Lung (tissue), 12 donors: ENCODE results near the gene TMEM178B. TPM values are rescaled to one million over a fixed set of nuclear protein-coding genes. Genes with fewer than 3 reads are reported as not detected.

ENCODE experiments used
- ATAC-seq: fragments of 200-7000 bp; cut with Tn5 transposase; one replicate; pipeline ENCODE4 v1.9.1; 2020; ENCODE audit warnings: moderate number of reproducible peaks; ENCODE audit not compliant: insufficient read depth, low FRiP score
- DNase-seq, 3 donors: peaks; one replicate each; pipeline ENCODE4 v3.0.0-alpha.2; 2013 to 2017
- H3K27ac ChIP-seq, 2 donors: one replicate each; pipeline ENCODE4 v1.5.1; 2013; ENCODE audit warnings: mild to moderate bottlenecking in 2 of 2, moderate library complexity in 2 of 2, control low read depth in 1 of 2, inconsistent platforms in 1 of 2, low read depth in 1 of 2, low read length in 1 of 2
- H3K27me3 ChIP-seq, 3 donors: one replicate each; pipeline ENCODE4 v1.5.1; 2013; ENCODE audit warnings: low read length in 2 of 3; ENCODE audit not compliant: control insufficient read depth in 3 of 3, insufficient read depth in 3 of 3
- H3K36me3 ChIP-seq, 4 donors: one replicate each; pipeline ENCODE4 v1.5.1; 2013; ENCODE audit warnings: low read length in 4 of 4, mild to moderate bottlenecking in 1 of 4, moderate library complexity in 1 of 4; ENCODE audit not compliant: control insufficient read depth in 4 of 4, insufficient read depth in 4 of 4
- H3K4me1 ChIP-seq, 5 donors: one replicate each; pipeline ENCODE4 v1.5.1; 2013; ENCODE audit warnings: low read length in 5 of 5, mild to moderate bottlenecking in 2 of 5, moderate library complexity in 1 of 5; ENCODE audit not compliant: control insufficient read depth in 5 of 5, insufficient read depth in 5 of 5
- H3K4me3 ChIP-seq: one replicate; pipeline ENCODE4 v1.5.1; 2013; ENCODE audit warnings: mild to moderate bottlenecking, control low read depth, moderate library complexity
- H3K9ac ChIP-seq, 2 donors: one replicate each; pipeline ENCODE4 v1.5.1; 2013; ENCODE audit warnings: low read length in 2 of 2, control low read depth in 1 of 2; ENCODE audit not compliant: insufficient read depth in 1 of 2
- H3K9me3 ChIP-seq, 4 donors: one replicate each; pipeline ENCODE4 v1.5.1; 2013; ENCODE audit warnings: low read length in 3 of 4, mild to moderate bottlenecking in 1 of 4, moderate library complexity in 1 of 4; ENCODE audit not compliant: control insufficient read depth in 4 of 4, insufficient read depth in 3 of 4
- WGBS, 2 donors: extraction: QIAGEN DNeasy Blood & Tissue Kit; methylation state at CpG; one replicate each; pipeline ENCODE4 v1.1.7; 2013; 5-methylcytosine and 5-hydroxymethylcytosine counted together
- polyA plus RNA-seq, 2 donors: library from polyadenylated mRNA; stranded (reverse); fragments of 200-250 nt; gene quantifications; one replicate each; pipeline ENCODE4 v1.2.1, GENCODE V29; 2013
- total RNA-seq, 2 donors: library from RNA; depleted of rRNA in 1 of 2; stranded (reverse); fragments of >200 nt in 1 of 2; gene quantifications; one replicate each; pipeline ENCODE4 v1.2.1, GENCODE V29; 2014 to 2021
- TF ChIP-seq, protein P1 (sequence below): IDR thresholded peaks from 2 replicates; pipeline ENCODE4 v1.5.1; 2012; ENCODE audit warnings: mild to moderate bottlenecking; ENCODE audit errors: control extremely low read depth, extremely low read depth
- donor health status: control.
- donor health status: control.
- donor health status: Bipolar disorder and iron deficiency.
- donor health status: healthy.
- donor health status: DM: yes; HTN: yes; CAD: no.

TMEM178B gene
- total and polyA plus RNA-seq, 4 donors = 0.04 to 2.4 (median 0.48) TPM

DNA sequence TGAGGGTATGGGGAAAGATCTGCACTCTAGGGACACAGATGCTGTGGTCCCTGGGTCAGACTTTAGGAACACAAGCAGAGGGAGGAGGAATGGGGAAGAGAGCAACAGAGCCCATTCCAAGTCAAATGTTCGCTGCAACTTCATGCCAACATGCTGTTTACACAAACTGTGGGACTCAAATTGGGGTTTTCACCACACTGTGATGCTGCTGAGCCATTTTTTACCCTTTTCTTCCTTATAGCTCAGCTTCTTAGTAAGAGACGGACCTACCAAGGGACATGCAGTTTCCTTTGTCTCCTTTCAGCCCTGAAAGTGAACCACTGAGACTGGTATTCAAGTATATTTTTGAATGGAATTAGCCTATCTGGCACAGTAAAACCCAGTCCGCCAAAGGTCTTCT, 413.1 kb downstream of the TMEM178B start:
- Histone ChIP-seq H3K4me1 (no peaks in the 10 kb centered on the region), H3K36me3 (no peaks in the 10 kb centered on the region), H3K9ac (no peak overlapping the region), H3K9me3 (peaks cover 0 to 1% (median 0%) of the 10 kb centered on the region in 4 donors), H3K27me3 (no peaks in the 10 kb centered on the region), H3K27ac (no peak overlapping the region), H3K4me3 (no peak overlapping the region)
- TF ChIP-seq, protein P1, sequence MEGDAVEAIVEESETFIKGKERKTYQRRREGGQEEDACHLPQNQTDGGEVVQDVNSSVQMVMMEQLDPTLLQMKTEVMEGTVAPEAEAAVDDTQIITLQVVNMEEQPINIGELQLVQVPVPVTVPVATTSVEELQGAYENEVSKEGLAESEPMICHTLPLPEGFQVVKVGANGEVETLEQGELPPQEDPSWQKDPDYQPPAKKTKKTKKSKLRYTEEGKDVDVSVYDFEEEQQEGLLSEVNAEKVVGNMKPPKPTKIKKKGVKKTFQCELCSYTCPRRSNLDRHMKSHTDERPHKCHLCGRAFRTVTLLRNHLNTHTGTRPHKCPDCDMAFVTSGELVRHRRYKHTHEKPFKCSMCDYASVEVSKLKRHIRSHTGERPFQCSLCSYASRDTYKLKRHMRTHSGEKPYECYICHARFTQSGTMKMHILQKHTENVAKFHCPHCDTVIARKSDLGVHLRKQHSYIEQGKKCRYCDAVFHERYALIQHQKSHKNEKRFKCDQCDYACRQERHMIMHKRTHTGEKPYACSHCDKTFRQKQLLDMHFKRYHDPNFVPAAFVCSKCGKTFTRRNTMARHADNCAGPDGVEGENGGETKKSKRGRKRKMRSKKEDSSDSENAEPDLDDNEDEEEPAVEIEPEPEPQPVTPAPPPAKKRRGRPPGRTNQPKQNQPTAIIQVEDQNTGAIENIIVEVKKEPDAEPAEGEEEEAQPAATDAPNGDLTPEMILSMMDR = no peak
- WGBS, 2 donors = 87 to 89% methylated on average over 3 of the region's 3 CpGs
- ATAC-seq = no peak
- DNase-seq = no peak

DNA sequence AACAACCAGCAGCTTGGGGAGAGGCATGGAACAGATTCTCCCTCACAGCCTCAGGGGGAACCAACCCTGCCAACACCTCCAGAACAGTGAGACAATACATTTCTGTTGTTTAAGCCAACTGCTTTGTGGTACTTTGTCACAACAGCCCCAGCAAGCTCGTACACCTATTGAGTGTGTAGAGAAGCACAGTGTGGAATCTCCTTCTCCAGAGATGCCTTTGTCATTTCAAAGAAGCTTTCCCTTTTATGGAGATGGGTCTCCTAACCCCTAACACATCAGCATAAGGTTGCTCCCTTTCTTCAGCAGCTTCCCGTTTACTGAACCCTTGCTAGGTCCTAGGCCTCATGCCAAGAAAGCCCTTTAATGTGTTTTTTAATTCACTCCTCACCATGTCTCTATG, 416.6 kb downstream of the TMEM178B start:
- TF ChIP-seq, protein P1 = no peak
- H3K27ac ChIP-seq = no peak overlapping the region

DNA sequence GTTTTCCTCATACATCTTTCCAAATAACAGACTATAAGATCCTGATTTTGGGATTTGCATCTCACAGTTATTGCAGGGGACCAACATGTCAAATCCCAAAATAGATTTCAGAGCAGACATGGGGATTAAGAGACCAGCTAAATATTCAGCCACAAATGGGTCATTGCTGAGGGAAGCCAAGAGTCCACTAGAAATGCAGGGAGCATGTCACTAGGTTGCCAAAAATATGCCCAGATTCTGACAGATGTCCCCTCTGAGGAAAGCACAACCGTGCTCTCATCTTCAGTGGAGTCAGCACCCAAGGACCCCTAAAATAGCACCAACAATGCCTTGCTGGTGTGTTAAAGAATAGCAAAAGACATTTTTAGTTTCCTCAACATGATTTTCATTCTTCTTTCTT, 421.2 kb downstream of the TMEM178B start:
- TF ChIP-seq, protein P1 = no peak
- Histone ChIP-seq H3K9ac (no peak overlapping the region), H3K36me3 (no peaks in the 10 kb centered on the region), H3K4me1 (no peaks in the 10 kb centered on the region), H3K9me3 (peaks cover 0 to 2% (median 0%) of the 10 kb centered on the region in 4 donors), H3K27ac (no peak overlapping the region), H3K27me3 (no peaks in the 10 kb centered on the region), H3K4me3 (no peak overlapping the region)
- DNase-seq (no peak), ATAC-seq (no peak)
- WGBS, 2 donors = 75 to 87% methylated on average over 1 of the region's 1 CpG

More for the DNA sequence above, 416.6 kb downstream of the TMEM178B start:
- Histone ChIP-seq H3K4me1 (no peaks in the 10 kb centered on the region), H3K27me3 (no peaks in the 10 kb centered on the region), H3K9ac (no peak overlapping the region), H3K36me3 (no peaks in the 10 kb centered on the region), H3K4me3 (no peak overlapping the region), H3K9me3 (peaks cover 0 to 1% (median 0%) of the 10 kb centered on the region in 4 donors)
- ATAC-seq = no peak
- WGBS, 2 donors = 75 to 78% methylated on average over 2 of the region's 2 CpGs
- DNase-seq = no peak

DNA sequence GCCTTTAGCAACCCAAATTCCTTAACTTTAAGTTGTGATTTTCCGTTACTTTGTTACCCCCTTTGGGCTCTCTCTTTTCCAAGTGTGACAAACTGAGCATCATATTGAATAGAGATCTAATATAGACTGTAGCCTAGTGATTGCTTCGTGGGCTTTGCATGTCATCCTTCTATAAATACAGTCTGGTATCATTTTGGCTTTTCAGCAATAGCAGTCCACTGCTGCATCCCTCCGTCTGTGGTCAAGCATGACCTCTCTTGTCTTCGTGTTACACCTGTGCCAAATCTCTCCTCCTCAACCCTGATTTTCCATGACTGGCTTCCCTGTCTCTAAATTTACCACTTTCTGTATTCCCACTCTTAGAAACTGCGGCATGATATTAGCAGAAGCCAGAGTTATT, 423.5 kb downstream of the TMEM178B start:
- no peak overlapping the region for H3K27ac ChIP-seq
- no peaks in the 10 kb centered on the region for H3K27me3 ChIP-seq
- H3K9ac ChIP-seq = no peak overlapping the region
- ATAC-seq (no peak), DNase-seq (no peak)
- no peak overlapping the region for H3K4me3 ChIP-seq
- H3K36me3 ChIP-seq = no peaks in the 10 kb centered on the region
- WGBS, 2 donors = 81 to 92% methylated on average over 5 of the region's 5 CpGs
- H3K4me1 ChIP-seq = no peaks in the 10 kb centered on the region
- H3K9me3 ChIP-seq = peaks cover 0 to 2% (median 0%) of the 10 kb centered on the region in 4 donors
- TF ChIP-seq, protein P1 = no peak
